Stimulated activated CD8-positive, alpha-beta memory T cell treated with anti-CD3 and anti-CD28 coated beads, Interleukin-15, amount 100 ng/mL, for 24 hours (primary cell): Measurements from ENCODE around the gene KRTAP10-2.
"Not testable (repeated sequence)": the region's sequence is repeated elsewhere in the genome, so short reads cannot be mapped to it uniquely, and the experiment has no call there.

Experiments
- DNase-seq: peaks from one replicate; pipeline ENCODE4 v3.0.0-alpha.2; 2020; ENCODE audit warnings: low read depth

KRTAP10-2 gene

GRCh38 chr21:44551340-44551961, at the start of gene KRTAP10-2:
Gene KRTAP10-2 (minus strand): TSS chr21:44551505. CDS start chr21:44551458, 47 bp downstream.
- DNase-seq = no peak

- DNase-seq = not testable (repeated sequence)
Measured at GRCh38 chr21:44601091-44601490, 49.8 kb upstream of the KRTAP10-2 start.

GRCh38 chr21:44600118-44600978, 49.0 kb upstream of the KRTAP10-2 start, which contains the start of gene KRTAP10-7:
Gene KRTAP10-7 (plus strand): TSS chr21:44600597. CDS start chr21:44600622, 25 bp downstream.
- DNase-seq = not testable (repeated sequence)

GRCh38 chr21:44599264-44600029, 48.1 kb upstream of the KRTAP10-2 start:
- DNase-seq = no peak

GRCh38 chr21:44598061-44598460, 46.8 kb upstream of the KRTAP10-2 start:
- DNase-seq = no peak

- DNase-seq = no peak
Measured at GRCh38 chr21:44596068-44596725, 44.9 kb upstream of the KRTAP10-2 start.

GRCh38 chr21:44595524-44595923, 44.2 kb upstream of the KRTAP10-2 start:
- no peak for DNase-seq

GRCh38 chr21:44594406-44594916, 43.2 kb upstream of the KRTAP10-2 start:
- no peak for DNase-seq

GRCh38 chr21:44593598-44594405, 42.5 kb upstream of the KRTAP10-2 start:
- DNase-seq = no peak

GRCh38 chr21:44592446-44593311, 41.4 kb upstream of the KRTAP10-2 start, which contains the start of gene KRTAP10-6:
Gene KRTAP10-6 (minus strand): TSS chr21:44592505. CDS start chr21:44592484, 21 bp downstream.
- DNase-seq = no peak

- DNase-seq = not testable (repeated sequence)
Measured at GRCh38 chr21:44591801-44592130, 40.5 kb upstream of the KRTAP10-2 start.

- not testable (repeated sequence) for DNase-seq
Measured at GRCh38 chr21:44590897-44591800, 39.8 kb upstream of the KRTAP10-2 start.

- DNase-seq = no peak
Measured at GRCh38 chr21:44590311-44590721, 39.0 kb upstream of the KRTAP10-2 start.

GRCh38 chr21:44589586-44590305, 38.4 kb upstream of the KRTAP10-2 start:
- no peak for DNase-seq

GRCh38 chr21:44589094-44589493, 37.8 kb upstream of the KRTAP10-2 start:
- no peak for DNase-seq

GRCh38 chr21:44585892-44586291, 34.6 kb upstream of the KRTAP10-2 start:
- DNase-seq = no peak

GRCh38 chr21:44583800-44584147, 32.5 kb upstream of the KRTAP10-2 start:
- no peak for DNase-seq
